PC-9 (cell line): ENCODE measurements around the gene TBX10.

Experiments used
- EZH2 ChIP-seq: fragments of 200-600 bp; sonication (generic); IDR thresholded peaks from 2 replicates; pipeline ENCODE4 v1.8.0; 2017; ENCODE audit warnings: antibody characterized with exemption, low read depth
- TF ChIP-seq, protein P1 (sequence below): fragments of 200-600 bp; sonication (generic); conservative IDR thresholded peaks from 2 replicates; pipeline ENCODE4 v1.6.1; 2017; ENCODE audit warnings: mixed run types, antibody characterized with exemption, mild to moderate bottlenecking, moderate library complexity

DNA sequence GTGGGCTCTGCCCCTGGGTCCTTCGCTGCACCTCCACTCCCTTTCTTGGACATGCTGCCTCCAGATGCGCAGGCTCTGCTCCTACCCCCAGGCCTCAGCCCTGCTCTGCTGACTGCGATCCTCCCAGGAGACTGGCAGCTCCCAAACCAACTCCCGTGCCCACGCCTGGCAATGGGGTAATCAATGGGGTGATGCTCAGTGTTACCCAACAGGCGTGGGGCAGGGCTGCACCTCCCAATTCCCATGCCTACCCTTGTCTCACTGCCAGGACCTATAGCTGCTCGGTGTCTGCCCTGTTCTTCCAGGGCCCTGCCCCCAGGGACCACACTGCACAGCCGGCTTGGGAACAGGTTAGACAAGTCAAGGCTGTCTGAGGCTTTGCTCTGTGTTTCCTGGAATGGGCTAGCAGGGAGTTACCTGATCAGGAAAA, 34.9 kb upstream of the TBX10 start, which contains the start of gene ALDH3B2:
- TF ChIP-seq, protein P1, sequence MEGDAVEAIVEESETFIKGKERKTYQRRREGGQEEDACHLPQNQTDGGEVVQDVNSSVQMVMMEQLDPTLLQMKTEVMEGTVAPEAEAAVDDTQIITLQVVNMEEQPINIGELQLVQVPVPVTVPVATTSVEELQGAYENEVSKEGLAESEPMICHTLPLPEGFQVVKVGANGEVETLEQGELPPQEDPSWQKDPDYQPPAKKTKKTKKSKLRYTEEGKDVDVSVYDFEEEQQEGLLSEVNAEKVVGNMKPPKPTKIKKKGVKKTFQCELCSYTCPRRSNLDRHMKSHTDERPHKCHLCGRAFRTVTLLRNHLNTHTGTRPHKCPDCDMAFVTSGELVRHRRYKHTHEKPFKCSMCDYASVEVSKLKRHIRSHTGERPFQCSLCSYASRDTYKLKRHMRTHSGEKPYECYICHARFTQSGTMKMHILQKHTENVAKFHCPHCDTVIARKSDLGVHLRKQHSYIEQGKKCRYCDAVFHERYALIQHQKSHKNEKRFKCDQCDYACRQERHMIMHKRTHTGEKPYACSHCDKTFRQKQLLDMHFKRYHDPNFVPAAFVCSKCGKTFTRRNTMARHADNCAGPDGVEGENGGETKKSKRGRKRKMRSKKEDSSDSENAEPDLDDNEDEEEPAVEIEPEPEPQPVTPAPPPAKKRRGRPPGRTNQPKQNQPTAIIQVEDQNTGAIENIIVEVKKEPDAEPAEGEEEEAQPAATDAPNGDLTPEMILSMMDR = no peak
- no peak for TF ChIP-seq EZH2
